ENCODE data around the gene GATA6. TPM values are rescaled to one million over a fixed set of nuclear protein-coding genes. Genes with fewer than 3 reads are reported as not detected.
"Not testable (repeated sequence)": the region's sequence is repeated elsewhere in the genome, so short reads cannot be mapped to it uniquely, and the experiment has no call there.

The GATA6 gene
- total RNA-seq, 1 donor from 2014 or later = 2.2 TPM

- DNase-seq = no peak
Observed at GRCh38 chr18:22207021-22207758, 37.8 kb downstream of the GATA6 start.

GRCh38 chr18:22210311-22210754, 40.9 kb downstream of the GATA6 start:
- no peak for DNase-seq

GRCh38 chr18:22211657-22212056, 42.3 kb downstream of the GATA6 start:
- no peak for DNase-seq

- DNase-seq = no peak
Observed at GRCh38 chr18:22213333-22213973, 44.1 kb downstream of the GATA6 start.

GRCh38 chr18:22214731-22215528, 45.5 kb downstream of the GATA6 start:
- no peak for DNase-seq

GRCh38 chr18:22218835-22219234, 49.4 kb downstream of the GATA6 start:
- DNase-seq = no peak

GRCh38 chr18:22219568-22220355, 50.4 kb downstream of the GATA6 start:
- DNase-seq = no peak

GRCh38 chr18:22220585-22220984, 51.2 kb downstream of the GATA6 start:
- not testable (repeated sequence) for DNase-seq

GRCh38 chr18:22221350-22221749, 52.0 kb downstream of the GATA6 start:
- no peak for DNase-seq

GRCh38 chr18:22223254-22223964, 54.0 kb downstream of the GATA6 start:
- DNase-seq = no peak

GRCh38 chr18:22223965-22224322, 54.6 kb downstream of the GATA6 start:
- no peak for DNase-seq

- no peak for DNase-seq
Observed at GRCh38 chr18:22224339-22224738, 55.0 kb downstream of the GATA6 start.

- DNase-seq = no peak
Observed at GRCh38 chr18:22226801-22227200, 57.4 kb downstream of the GATA6 start.

GRCh38 chr18:22228976-22229375, 59.6 kb downstream of the GATA6 start:
- DNase-seq = no peak

GRCh38 chr18:22229456-22230124, 60.2 kb downstream of the GATA6 start:
- DNase-seq = no peak

GRCh38 chr18:22230471-22230945, 61.1 kb downstream of the GATA6 start:
- DNase-seq = no peak

- no peak for DNase-seq
Observed at GRCh38 chr18:22233266-22233665, 63.9 kb downstream of the GATA6 start.

GRCh38 chr18:22238036-22238435, 68.6 kb downstream of the GATA6 start:
- no peak for DNase-seq

- no peak for DNase-seq
Observed at GRCh38 chr18:22238681-22239080, 69.3 kb downstream of the GATA6 start.

GRCh38 chr18:22241921-22242361, 72.6 kb downstream of the GATA6 start:
- no peak for DNase-seq

GRCh38 chr18:22243513-22243912, 74.1 kb downstream of the GATA6 start:
- no peak for DNase-seq

Data from skin of body (tissue), 2 donors.